Mesendoderm (in vitro differentiated cells): Measurements from ENCODE around the gene EGFR.

Experiments used
- DNase-seq: peaks from one replicate; pipeline ENCODE4 v3.0.0; 2013
- H2AK5ac ChIP-seq: 2 replicates; pipeline ENCODE4 v1.6.1; 2013; ENCODE audit warnings: low read length, inconsistent platforms
- H2BK120ac ChIP-seq: 2 replicates; pipeline ENCODE4 v1.6.1; 2013; ENCODE audit warnings: low read depth, mild to moderate bottlenecking, low read length, moderate library complexity, mixed read lengths
- H2BK15ac ChIP-seq: replicated peaks from 2 replicates; pipeline ENCODE4 v1.6.1; 2013; ENCODE audit warnings: low read depth, mild to moderate bottlenecking, moderate library complexity
- H2BK5ac ChIP-seq: 2 replicates; pipeline ENCODE4 v1.6.1; 2013; ENCODE audit warnings: low read length, inconsistent platforms
- H3K18ac ChIP-seq: 2 replicates; pipeline ENCODE4 v1.6.1; 2013; ENCODE audit warnings: mild to moderate bottlenecking, low read length, mixed read lengths
- H3K23ac ChIP-seq: one replicate; pipeline ENCODE4 v1.6.1; 2013; ENCODE audit warnings: low read length
- H3K27ac ChIP-seq: 2 replicates; pipeline ENCODE4 v1.5.1; 2013; ENCODE audit warnings: low read depth, mild to moderate bottlenecking, inconsistent platforms, low read length, moderate library complexity
- H3K27me3 ChIP-seq: 2 replicates; pipeline ENCODE4 v1.6.1; 2013; ENCODE audit warnings: low read length, control low read depth, mild to moderate bottlenecking, inconsistent platforms; ENCODE audit not compliant: insufficient read depth, poor library complexity
- H3K36me3 ChIP-seq: 2 replicates; pipeline ENCODE4 v1.6.1; 2013; ENCODE audit warnings: low read length, inconsistent platforms; ENCODE audit not compliant: control insufficient read depth, insufficient read depth
- H3K4ac ChIP-seq: one replicate; pipeline ENCODE4 v1.6.1; 2013; ENCODE audit warnings: low read depth, mild to moderate bottlenecking, low read length, moderate library complexity
- H3K4me1 ChIP-seq: 2 replicates; pipeline ENCODE4 v1.6.1; 2013; ENCODE audit warnings: low read depth, low read length, inconsistent platforms; ENCODE audit not compliant: control insufficient read depth
- H3K4me2 ChIP-seq: 2 replicates; pipeline ENCODE4 v1.6.1; 2013; ENCODE audit warnings: low read length
- H3K4me3 ChIP-seq: 2 replicates; pipeline ENCODE4 v1.5.1; 2013; ENCODE audit warnings: mild to moderate bottlenecking, low read length
- H3K56ac ChIP-seq: one replicate; pipeline ENCODE4 v1.6.1; 2013; ENCODE audit warnings: low read length
- H3K79me1 ChIP-seq: 2 replicates; pipeline ENCODE4 v1.6.1; 2013; ENCODE audit warnings: low read length, inconsistent platforms
- H3K79me2 ChIP-seq: 2 replicates; pipeline ENCODE4 v1.6.1; 2013; ENCODE audit warnings: mild to moderate bottlenecking, low read length; ENCODE audit not compliant: control insufficient read depth, insufficient read depth
- H3K9ac ChIP-seq: 2 replicates; pipeline ENCODE4 v1.6.1; 2013; ENCODE audit warnings: low read length, inconsistent platforms
- H4K5ac ChIP-seq: one replicate; pipeline ENCODE4 v1.6.1; 2013; ENCODE audit warnings: low read length
- H4K8ac ChIP-seq: one replicate; pipeline ENCODE4 v1.6.1; 2013; ENCODE audit warnings: low read depth, mild to moderate bottlenecking, control low read depth, low read length, moderate library complexity
- WGBS: extraction: QIAGEN DNeasy Blood & Tissue Kit; methylation state at CpG from one replicate; pipeline ENCODE4 v1.1.7; 2013; ENCODE audit warnings: low lambda C conversion rate, missing lambda C conversion rate; ENCODE audit not compliant: insufficient coverage; ENCODE audit errors: extremely low coverage; 5-methylcytosine and 5-hydroxymethylcytosine counted together

The EGFR gene

DNA sequence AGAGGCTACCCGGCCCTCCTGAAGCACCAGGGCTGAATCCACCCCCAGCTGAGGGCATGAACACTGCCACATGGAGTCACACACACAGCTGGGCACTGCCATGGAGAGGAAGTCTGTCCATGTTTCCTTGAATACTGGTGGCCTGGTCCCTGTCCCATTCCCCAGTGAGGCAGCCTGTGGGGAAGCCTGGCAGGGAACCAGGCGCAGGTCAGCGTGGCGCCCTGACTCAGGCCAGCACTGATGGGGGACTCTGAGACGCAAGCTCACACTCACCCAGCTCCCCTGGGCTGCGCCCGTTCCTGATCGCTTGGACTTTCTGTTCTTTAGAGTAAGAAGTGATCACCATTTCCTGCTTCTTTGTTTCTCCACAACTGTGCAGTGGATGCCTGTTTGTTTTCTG is 128.3 kb downstream of the EGFR start:
- no peak overlapping the region for H3K23ac ChIP-seq
- H3K36me3 ChIP-seq: no peaks in the 10 kb centered on the region
- H3K27ac ChIP-seq: no peak overlapping the region
- no peak overlapping the region for H3K4me2 ChIP-seq
- H3K4me1 ChIP-seq: no peaks in the 10 kb centered on the region
- DNase-seq: no peak
- H2AK5ac ChIP-seq: no peak overlapping the region
- H3K4me3 ChIP-seq: no peak overlapping the region
- WGBS: no CpG with 5 or more reads among the region's 8 CpGs
- no peak overlapping the region for H2BK120ac ChIP-seq
- H3K9ac ChIP-seq: no peak overlapping the region
- H3K27me3 ChIP-seq: no peaks in the 10 kb centered on the region
- no peak overlapping the region for H2BK5ac ChIP-seq
- H3K79me1 ChIP-seq: no peaks in the 10 kb centered on the region
- no peaks in the 10 kb centered on the region for H3K79me2 ChIP-seq
- no peak overlapping the region for H3K56ac ChIP-seq
- no peak overlapping the region for H4K8ac ChIP-seq
- no peak overlapping the region for H4K5ac ChIP-seq
- H3K18ac ChIP-seq: no peak overlapping the region
- no peak overlapping the region for H2BK15ac ChIP-seq
- H3K4ac ChIP-seq: no peak overlapping the region

DNA sequence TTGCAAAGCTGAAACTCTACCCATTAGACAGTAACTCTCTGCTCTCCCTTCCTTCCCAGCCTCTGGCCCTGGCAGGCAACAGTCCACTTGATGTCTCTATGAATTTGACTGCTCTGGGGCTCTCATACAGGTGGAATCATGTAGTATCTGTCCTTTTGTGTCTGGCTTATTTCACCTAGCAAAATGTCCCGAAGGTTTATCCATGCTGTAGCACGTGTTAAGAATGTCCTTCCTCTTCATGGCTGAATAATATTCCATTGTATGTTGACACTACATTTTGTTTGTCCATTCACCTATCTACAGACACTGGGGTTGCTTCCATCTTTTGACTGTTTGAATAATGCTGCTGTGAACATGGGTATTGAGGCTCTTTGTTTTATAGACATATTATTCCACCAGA is 128.9 kb downstream of the EGFR start:
- no peak overlapping the region for H3K9ac ChIP-seq
- H2BK120ac ChIP-seq: no peak overlapping the region
- H4K8ac ChIP-seq: no peak overlapping the region
- no peak overlapping the region for H4K5ac ChIP-seq
- H3K27ac ChIP-seq: no peak overlapping the region
- no peak overlapping the region for H3K18ac ChIP-seq
- no peak overlapping the region for H2AK5ac ChIP-seq
- no peaks in the 10 kb centered on the region for H3K36me3 ChIP-seq
- no peak overlapping the region for H3K4ac ChIP-seq
- no CpG with 5 or more reads among the region's 2 CpGs for WGBS
- H3K4me1 ChIP-seq: no peaks in the 10 kb centered on the region
- H3K27me3 ChIP-seq: no peaks in the 10 kb centered on the region
- H3K4me2 ChIP-seq: no peak overlapping the region
- no peak overlapping the region for H3K4me3 ChIP-seq
- no peak overlapping the region for H2BK5ac ChIP-seq
- no peak overlapping the region for H3K56ac ChIP-seq
- no peak overlapping the region for H3K23ac ChIP-seq
- no peaks in the 10 kb centered on the region for H3K79me2 ChIP-seq
- no peak overlapping the region for H2BK15ac ChIP-seq
- DNase-seq: no peak
- no peaks in the 10 kb centered on the region for H3K79me1 ChIP-seq

DNA sequence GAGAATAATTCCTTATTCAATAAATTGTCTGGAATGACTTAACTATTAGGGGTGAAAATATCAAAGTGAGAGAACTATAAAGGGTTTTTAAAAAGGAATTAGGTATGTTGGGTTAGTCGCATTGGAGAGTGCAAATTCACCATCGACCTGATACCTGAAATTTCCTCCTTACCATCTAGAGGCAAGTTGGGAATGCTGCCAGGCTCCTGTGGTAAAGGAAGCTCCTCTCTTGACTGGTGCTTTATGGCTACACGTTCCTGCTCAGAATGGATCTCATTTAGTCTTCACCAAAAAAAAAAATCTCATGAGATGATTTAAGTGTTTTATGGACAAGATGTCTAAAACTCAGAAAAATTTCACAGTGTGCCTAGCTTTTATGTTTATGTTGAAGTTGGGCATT is 129.8 kb downstream of the EGFR start:
- Histone ChIP-seq H3K27me3 (no peaks in the 10 kb centered on the region), H3K36me3 (no peaks in the 10 kb centered on the region), H2BK120ac (no peak overlapping the region), H4K5ac (no peak overlapping the region), H4K8ac (no peak overlapping the region), H3K4me1 (no peaks in the 10 kb centered on the region), H3K79me1 (no peaks in the 10 kb centered on the region), H3K18ac (no peak overlapping the region), H3K9ac (no peak overlapping the region), H3K4ac (no peak overlapping the region), H3K79me2 (no peaks in the 10 kb centered on the region), H3K27ac (no peak overlapping the region), H2BK5ac (no peak overlapping the region), H3K4me2 (no peak overlapping the region), H3K56ac (no peak overlapping the region), H2BK15ac (no peak overlapping the region), H3K4me3 (no peak overlapping the region), H2AK5ac (no peak overlapping the region), H3K23ac (no peak overlapping the region)
- no peak for DNase-seq
- WGBS: no CpG with 5 or more reads among the region's 3 CpGs

DNA sequence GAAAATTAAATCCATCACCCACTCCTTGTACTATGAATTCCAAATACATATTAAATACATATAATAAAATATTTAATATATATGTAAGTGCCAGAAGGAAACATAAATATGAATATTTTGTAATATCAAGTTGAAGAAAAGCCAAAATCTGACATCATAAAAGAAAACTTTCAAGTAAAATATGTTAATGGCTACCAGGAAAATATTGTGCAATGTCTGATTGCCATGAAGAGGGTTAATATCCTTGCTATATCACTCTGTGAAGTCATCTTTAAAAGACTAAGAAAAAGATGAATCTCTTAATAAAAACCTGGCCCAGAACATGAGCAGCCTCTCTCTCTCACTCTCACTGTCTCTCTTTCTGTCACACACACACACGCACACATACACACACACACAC is 130.2 kb downstream of the EGFR start:
- Histone ChIP-seq H3K36me3 (no peaks in the 10 kb centered on the region), H3K18ac (no peak overlapping the region)

DNA sequence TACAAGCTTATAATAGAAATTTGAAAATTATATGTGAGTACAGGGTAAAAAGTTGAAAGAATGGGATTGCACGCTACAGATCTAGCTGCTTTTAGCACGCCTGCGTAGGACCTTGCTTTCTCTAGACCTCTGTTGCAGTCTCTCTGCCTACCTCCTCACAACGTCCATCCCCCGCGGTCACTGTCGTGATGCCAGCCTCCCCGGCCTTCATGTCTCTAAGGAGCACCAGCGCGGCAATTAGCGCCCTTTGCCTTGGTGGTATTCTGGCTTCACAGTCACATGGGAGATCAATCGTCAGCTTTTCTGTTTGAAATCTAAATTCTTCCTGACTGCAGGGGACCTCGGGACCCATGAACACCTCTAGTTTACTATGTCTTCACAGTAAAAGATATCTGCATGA is 131.3 kb downstream of the EGFR start:
- Histone ChIP-seq H2BK120ac (no peak overlapping the region), H3K27me3 (no peaks in the 10 kb centered on the region), H4K5ac (no peak overlapping the region), H3K56ac (no peak overlapping the region), H3K9ac (no peak overlapping the region), H3K18ac (no peak overlapping the region), H3K27ac (no peak overlapping the region), H2BK15ac (no peak overlapping the region), H3K4ac (no peak overlapping the region), H3K79me1 (no peaks in the 10 kb centered on the region), H4K8ac (no peak overlapping the region), H3K23ac (no peak overlapping the region), H2AK5ac (no peak overlapping the region), H3K4me2 (no peak overlapping the region), H3K4me3 (no peak overlapping the region), H2BK5ac (no peak overlapping the region), H3K79me2 (no peaks in the 10 kb centered on the region), H3K4me1 (no peaks in the 10 kb centered on the region), H3K36me3 (no peaks in the 10 kb centered on the region)
- WGBS: no CpG with 5 or more reads among the region's 13 CpGs
- no peak for DNase-seq

More for the DNA sequence above, 130.2 kb downstream of the EGFR start:
- H4K8ac ChIP-seq: no peak overlapping the region
- H2BK5ac ChIP-seq: no peak overlapping the region
- H2BK120ac ChIP-seq: no peak overlapping the region
- H3K4ac ChIP-seq: no peak overlapping the region
- no peak overlapping the region for H3K27ac ChIP-seq
- WGBS: no CpG with 5 or more reads among the region's 1 CpG
- no peaks in the 10 kb centered on the region for H3K4me1 ChIP-seq
- no peaks in the 10 kb centered on the region for H3K79me1 ChIP-seq
- no peak overlapping the region for H2AK5ac ChIP-seq
- H3K4me2 ChIP-seq: no peak overlapping the region
- H3K56ac ChIP-seq: no peak overlapping the region
- no peak overlapping the region for H3K23ac ChIP-seq
- H3K27me3 ChIP-seq: no peaks in the 10 kb centered on the region
- no peak overlapping the region for H4K5ac ChIP-seq
- DNase-seq: no peak
- no peak overlapping the region for H3K4me3 ChIP-seq
- no peaks in the 10 kb centered on the region for H3K79me2 ChIP-seq
- no peak overlapping the region for H3K9ac ChIP-seq
- no peak overlapping the region for H2BK15ac ChIP-seq

DNA sequence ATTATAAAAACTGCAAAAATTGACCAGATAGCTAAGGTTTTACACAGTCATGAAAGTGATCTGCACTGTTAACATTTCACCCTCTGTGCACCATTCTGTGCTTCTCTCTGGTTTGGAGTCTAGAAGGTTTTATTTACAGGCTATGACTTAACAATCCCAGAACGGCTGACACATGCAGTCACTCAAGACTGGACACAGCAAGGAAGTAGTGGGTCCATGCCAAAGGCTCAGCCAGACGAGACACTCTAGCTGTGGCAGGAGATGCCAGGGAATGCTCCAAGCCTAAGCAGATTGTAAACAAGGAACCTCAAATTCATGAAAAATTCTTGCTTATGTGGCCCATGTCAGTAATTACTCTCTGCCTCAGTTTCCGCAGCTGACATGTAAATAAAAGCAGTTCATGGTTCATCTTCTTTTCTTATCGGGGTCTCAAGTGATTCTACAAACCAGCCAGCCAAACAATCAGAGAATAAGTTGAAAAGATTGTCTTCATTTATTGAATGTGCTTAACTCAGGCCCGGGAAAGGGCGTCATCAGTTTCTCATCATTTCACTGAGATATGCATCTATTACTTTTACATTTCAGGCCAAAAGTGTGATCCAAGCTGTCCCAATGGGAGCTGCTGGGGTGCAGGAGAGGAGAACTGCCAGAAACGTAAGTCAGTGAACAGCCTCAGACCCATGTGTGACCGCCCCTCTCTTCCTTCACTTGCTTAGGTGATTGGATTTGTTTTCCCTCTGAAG is 132.1 kb downstream of the EGFR start:
- no CpG with 5 or more reads among the region's 8 CpGs for WGBS
- Histone ChIP-seq H2BK15ac (no peak overlapping the region), H3K27ac (no peak overlapping the region), H3K4me3 (no peak overlapping the region), H3K27me3 (no peaks in the 10 kb centered on the region), H3K18ac (no peak overlapping the region), H3K56ac (no peak overlapping the region), H2BK5ac (no peak overlapping the region), H3K4me2 (no peak overlapping the region), H3K79me2 (no peaks in the 10 kb centered on the region), H3K4me1 (no peaks in the 10 kb centered on the region), H3K23ac (no peak overlapping the region), H4K8ac (no peak overlapping the region), H3K36me3 (no peaks in the 10 kb centered on the region), H2AK5ac (no peak overlapping the region), H4K5ac (no peak overlapping the region), H2BK120ac (no peak overlapping the region), H3K79me1 (no peaks in the 10 kb centered on the region), H3K9ac (no peak overlapping the region), H3K4ac (no peak overlapping the region)
- DNase-seq: no peak
